Smooth muscle cell (in vitro differentiated cells): ENCODE results near the gene MYL3. TPM values are rescaled to one million over a fixed set of nuclear protein-coding genes. Genes with fewer than 3 reads are reported as not detected.
A peak's percentile ranks its signal among the peaks of the same experiment; 100 is the strongest.

Source experiments
- DNase-seq: peaks from one replicate; lab custom pipeline; 2025; ENCODE audit not compliant: unreplicated experiment; lab: John Stamatoyannopoulos, UW
- H2AFZ ChIP-seq: fragments of 200-600 bp; sonication (generic); 2 replicates; pipeline ENCODE4 v1.6.0; 2016; ENCODE audit warnings: antibody characterized with exemption, low read depth, mild to moderate bottlenecking
- H3F3A ChIP-seq: fragments of 200-600 bp; sonication (generic); 2 replicates; pipeline ENCODE4 v1.6.0; 2017; ENCODE audit warnings: antibody characterized with exemption, low read depth
- H3K27ac ChIP-seq: fragments of 200-600 bp; sonication (generic); 2 replicates; pipeline ENCODE4 v1.5.1; 2016; ENCODE audit warnings: low read depth, mild to moderate bottlenecking
- H3K27me3 ChIP-seq: fragments of 200-600 bp; sonication (generic); 2 replicates; pipeline ENCODE4 v1.6.1; 2016; ENCODE audit warnings: low read depth, mild to moderate bottlenecking
- H3K36me3 ChIP-seq: fragments of 200-600 bp; sonication (generic); 2 replicates; pipeline ENCODE4 v1.5.1; 2016; ENCODE audit warnings: low read depth
- H3K4me1 ChIP-seq: fragments of 200-600 bp; sonication (generic); 2 replicates; pipeline ENCODE4 v1.5.1; 2016; ENCODE audit warnings: low read depth
- H3K4me2 ChIP-seq: fragments of 200-600 bp; sonication (generic); 2 replicates; pipeline ENCODE4 v1.6.0; 2016; ENCODE audit warnings: mild to moderate bottlenecking
- H3K4me3 ChIP-seq: fragments of 200-600 bp; sonication (generic); 2 replicates; pipeline ENCODE4 v1.5.1; 2016; ENCODE audit warnings: mild to moderate bottlenecking
- H3K79me2 ChIP-seq: fragments of 200-600 bp; sonication (generic); 2 replicates; pipeline ENCODE4 v1.6.0; 2016; ENCODE audit warnings: low read depth, mild to moderate bottlenecking
- H3K9ac ChIP-seq: fragments of 200-600 bp; sonication (generic); 2 replicates; pipeline ENCODE4 v1.6.0; 2016; ENCODE audit warnings: low read depth
- H3K9me3 ChIP-seq: fragments of 200-600 bp; sonication (generic); replicated peaks from 2 replicates; pipeline ENCODE4 v1.5.1; 2016; ENCODE audit warnings: low read depth
- H4K20me1 ChIP-seq: fragments of 200-600 bp; sonication (generic); 2 replicates; pipeline ENCODE4 v1.6.0; 2016; ENCODE audit warnings: low read depth
- CTCF ChIP-seq: fragments of 200-600 bp; sonication (generic); IDR thresholded peaks from 2 replicates; pipeline ENCODE4 v1.5.1; 2017; ENCODE audit warnings: borderline replicate concordance, mild to moderate bottlenecking, antibody characterized with exemption; ENCODE audit not compliant: insufficient read depth, poor library complexity, severe bottlenecking
- WGBS: methylation state at CpG from one replicate; pipeline ENCODE4 v1.1.7; 2016; ENCODE audit warnings: low lambda C conversion rate; 5-methylcytosine and 5-hydroxymethylcytosine counted together
- polyA plus RNA-seq: library from polyadenylated mRNA; unstranded; fragments of >200 nt; fragmentation: Nextera tagmentation; extraction: Ambion mirVana; gene quantifications from 2 replicates; pipeline ENCODE4 v1.2.1, GENCODE V29; 2016
- total RNA-seq: library from RNA; depleted of rRNA; stranded (reverse); fragments of >200 nt; gene quantifications from 2 replicates; pipeline ENCODE4 v1.2.3, GENCODE V29; 2014

Gene MYL3
- total and polyA plus RNA-seq, 2 experiments from 2014 or later, result 8.4 to 25.6 TPM

- Histone ChIP-seq H3K36me3 (no peaks in the 10 kb centered on the region), H4K20me1 (no peaks in the 10 kb centered on the region), H3K27me3 (no peaks in the 10 kb centered on the region), H2AFZ (peak overlapping the region; percentile 76), H3K9ac (peak overlapping the region; percentile 74), H3K79me2 (no peaks in the 10 kb centered on the region), H3K27ac (peak overlapping the region; percentile 87), H3F3A (peaks cover 14% of the 10 kb centered on the region), H3K4me2 (peak overlapping the region; percentile 83), H3K4me3 (peak overlapping the region; percentile 44), H3K9me3 (peaks cover 8% of the 10 kb centered on the region), H3K4me1 (peaks cover 14% of the 10 kb centered on the region)
- TF ChIP-seq CTCF, result peak; percentile 57
- DNase-seq, result peak; percentile 85
- WGBS, result 9% methylated on average over 37 of the region's 53 CpGs
Observed at GRCh38 chr3:46845860-46846623, 17.2 kb downstream of the MYL3 start.

GRCh38 chr3:46845397-46845859 is 17.8 kb downstream of the MYL3 start:
- Histone ChIP-seq H3F3A (peaks cover 14% of the 10 kb centered on the region), H3K27ac (peak overlapping the region; percentile 87), H4K20me1 (no peaks in the 10 kb centered on the region), H3K9ac (peak overlapping the region; percentile 74), H3K36me3 (no peaks in the 10 kb centered on the region), H3K4me2 (peak overlapping the region; percentile 83), H3K79me2 (no peaks in the 10 kb centered on the region), H3K4me1 (peaks cover 14% of the 10 kb centered on the region), H3K4me3 (peak overlapping the region; percentile 44), H2AFZ (peak overlapping the region; percentile 76), H3K9me3 (peaks cover 9% of the 10 kb centered on the region), H3K27me3 (no peaks in the 10 kb centered on the region)
- TF ChIP-seq CTCF, result no peak
- DNase-seq, result peak; percentile 85
- WGBS, result 7% methylated on average over 22 of the region's 23 CpGs

- Histone ChIP-seq H4K20me1 (no peaks in the 10 kb centered on the region), H3K27me3 (no peaks in the 10 kb centered on the region), H3K27ac (peak overlapping the region; percentile 87), H3K4me2 (peak overlapping the region; percentile 83), H3F3A (peaks cover 14% of the 10 kb centered on the region), H3K4me1 (peaks cover 14% of the 10 kb centered on the region), H3K9ac (peak overlapping the region; percentile 74), H3K9me3 (peaks cover 9% of the 10 kb centered on the region), H3K4me3 (peak overlapping the region; percentile 44), H3K36me3 (no peaks in the 10 kb centered on the region), H3K79me2 (no peaks in the 10 kb centered on the region), H2AFZ (peak overlapping the region; percentile 76)
- no peak for DNase-seq
- 13% methylated on average over 6 of the region's 11 CpGs for WGBS
- TF ChIP-seq CTCF, result no peak
Observed at GRCh38 chr3:46844881-46845312, 18.3 kb downstream of the MYL3 start.
